Measurements from ENCODE around the gene LCN15.

LCN15 gene

DNA sequence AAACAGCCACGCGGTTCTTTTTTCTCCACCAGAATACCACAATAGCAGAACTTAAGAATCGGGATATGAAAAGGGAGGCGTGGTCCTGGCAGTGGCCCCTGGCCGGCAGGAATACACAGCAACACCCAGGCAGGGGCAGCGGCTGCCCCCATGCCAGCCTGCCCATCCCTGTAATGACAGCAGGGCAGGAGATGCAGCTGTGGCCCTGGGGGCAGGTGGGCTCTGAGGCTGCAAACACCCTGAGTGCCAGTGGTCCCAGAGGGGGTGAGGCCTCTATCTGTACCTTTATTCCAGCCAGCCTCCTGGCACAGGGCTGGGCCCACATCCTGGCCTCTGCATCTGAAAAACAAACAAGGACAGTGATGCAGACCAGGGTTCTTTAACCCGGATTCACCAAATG, 39.5 kb downstream of the LCN15 start:
- Histone ChIP-seq H3K27ac (ENCODE audit: low read depth, low read length) (no peak overlapping the region), H3K9ac (ENCODE audit: low read length in 5 of 5) (no peak overlapping the region), H3K4me3 (ENCODE audit: low read depth in 1 of 5, low read length in 5 of 5) (no peak overlapping the region), H3K27me3 (ENCODE audit: control insufficient read depth in 5 of 5, insufficient read depth in 4 of 5, low read length in 5 of 5) (no peaks in the 10 kb centered on the region), H3K4me1 (ENCODE audit: control insufficient read depth in 5 of 5, insufficient read depth in 5 of 5, low read length in 5 of 5) (peaks cover 11 to 85% (median 76%) of the 10 kb centered on the region in 5 donors), H3K36me3 (ENCODE audit: control insufficient read depth in 5 of 5, insufficient read depth in 5 of 5, low read length in 5 of 5) (peaks cover 0 to 59% (median 48%) of the 10 kb centered on the region in 5 donors), H3K9me3 (ENCODE audit: control insufficient read depth in 5 of 5, low read length in 5 of 5) (no peaks in the 10 kb centered on the region)

GRCh38 chr9:136723989-136724388, 40.3 kb downstream of the LCN15 start:
- Histone ChIP-seq H3K36me3 (ENCODE audit: control insufficient read depth in 5 of 5, insufficient read depth in 5 of 5, low read length in 5 of 5) (peaks cover 0 to 59% (median 48%) of the 10 kb centered on the region in 5 donors), H3K4me1 (ENCODE audit: control insufficient read depth in 5 of 5, insufficient read depth in 5 of 5, low read length in 5 of 5) (peaks cover 13 to 86% (median 77%) of the 10 kb centered on the region in 5 donors), H3K9ac (ENCODE audit: low read length in 5 of 5) (no peak overlapping the region), H3K27ac (ENCODE audit: low read depth, low read length) (no peak overlapping the region), H3K9me3 (ENCODE audit: control insufficient read depth in 5 of 5, low read length in 5 of 5) (no peaks in the 10 kb centered on the region), H3K4me3 (ENCODE audit: low read depth in 1 of 5, low read length in 5 of 5) (no peak overlapping the region), H3K27me3 (ENCODE audit: control insufficient read depth in 5 of 5, insufficient read depth in 4 of 5, low read length in 5 of 5) (no peaks in the 10 kb centered on the region)

- no peaks in the 10 kb centered on the region for H3K9me3 ChIP-seq (ENCODE audit: control insufficient read depth in 5 of 5, low read length in 5 of 5)
- H3K9ac ChIP-seq (ENCODE audit: low read length in 5 of 5), result no peak overlapping the region
- H3K4me3 ChIP-seq (ENCODE audit: low read depth in 1 of 5, low read length in 5 of 5), result no peak overlapping the region
- no peaks in the 10 kb centered on the region for H3K27me3 ChIP-seq (ENCODE audit: control insufficient read depth in 5 of 5, insufficient read depth in 4 of 5, low read length in 5 of 5)
- peaks cover 0 to 59% (median 48%) of the 10 kb centered on the region in 5 donors for H3K36me3 ChIP-seq (ENCODE audit: control insufficient read depth in 5 of 5, insufficient read depth in 5 of 5, low read length in 5 of 5)
- H3K27ac ChIP-seq (ENCODE audit: low read depth, low read length), result no peak overlapping the region
- H3K4me1 ChIP-seq (ENCODE audit: control insufficient read depth in 5 of 5, insufficient read depth in 5 of 5, low read length in 5 of 5), result peaks cover 13 to 81% (median 76%) of the 10 kb centered on the region in 5 donors
Observed at GRCh38 chr9:136723362-136723976, 40.8 kb downstream of the LCN15 start.

DNA sequence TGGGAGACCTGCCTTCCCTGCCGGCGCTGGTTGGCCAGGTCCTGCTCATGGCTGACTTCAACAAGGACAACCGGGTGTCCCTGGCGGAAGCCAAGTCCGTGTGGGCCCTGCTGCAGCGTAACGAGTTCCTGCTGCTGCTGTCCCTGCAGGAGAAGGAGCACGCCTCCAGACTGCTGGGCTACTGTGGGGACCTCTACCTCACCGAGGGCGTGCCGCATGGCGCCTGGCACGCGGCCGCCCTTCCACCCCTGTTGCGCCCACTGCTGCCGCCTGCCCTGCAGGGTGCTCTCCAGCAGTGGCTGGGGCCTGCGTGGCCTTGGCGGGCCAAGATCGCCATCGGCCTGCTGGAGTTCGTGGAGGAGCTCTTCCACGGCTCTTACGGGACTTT, 41.4 kb downstream of the LCN15 start:
- H3K4me3 ChIP-seq (ENCODE audit: low read depth in 1 of 5, low read length in 5 of 5), result no peak overlapping the region
- H3K27ac ChIP-seq (ENCODE audit: low read depth, low read length), result no peak overlapping the region
- H3K4me1 ChIP-seq (ENCODE audit: control insufficient read depth in 5 of 5, insufficient read depth in 5 of 5, low read length in 5 of 5), result peaks cover 13 to 78% (median 76%) of the 10 kb centered on the region in 5 donors
- H3K9ac ChIP-seq (ENCODE audit: low read length in 5 of 5), result no peak overlapping the region
- H3K36me3 ChIP-seq (ENCODE audit: control insufficient read depth in 5 of 5, insufficient read depth in 5 of 5, low read length in 5 of 5), result peaks cover 0 to 59% (median 48%) of the 10 kb centered on the region in 5 donors
- no peaks in the 10 kb centered on the region for H3K27me3 ChIP-seq (ENCODE audit: control insufficient read depth in 5 of 5, insufficient read depth in 4 of 5, low read length in 5 of 5)
- H3K9me3 ChIP-seq (ENCODE audit: control insufficient read depth in 5 of 5, low read length in 5 of 5), result no peaks in the 10 kb centered on the region

DNA sequence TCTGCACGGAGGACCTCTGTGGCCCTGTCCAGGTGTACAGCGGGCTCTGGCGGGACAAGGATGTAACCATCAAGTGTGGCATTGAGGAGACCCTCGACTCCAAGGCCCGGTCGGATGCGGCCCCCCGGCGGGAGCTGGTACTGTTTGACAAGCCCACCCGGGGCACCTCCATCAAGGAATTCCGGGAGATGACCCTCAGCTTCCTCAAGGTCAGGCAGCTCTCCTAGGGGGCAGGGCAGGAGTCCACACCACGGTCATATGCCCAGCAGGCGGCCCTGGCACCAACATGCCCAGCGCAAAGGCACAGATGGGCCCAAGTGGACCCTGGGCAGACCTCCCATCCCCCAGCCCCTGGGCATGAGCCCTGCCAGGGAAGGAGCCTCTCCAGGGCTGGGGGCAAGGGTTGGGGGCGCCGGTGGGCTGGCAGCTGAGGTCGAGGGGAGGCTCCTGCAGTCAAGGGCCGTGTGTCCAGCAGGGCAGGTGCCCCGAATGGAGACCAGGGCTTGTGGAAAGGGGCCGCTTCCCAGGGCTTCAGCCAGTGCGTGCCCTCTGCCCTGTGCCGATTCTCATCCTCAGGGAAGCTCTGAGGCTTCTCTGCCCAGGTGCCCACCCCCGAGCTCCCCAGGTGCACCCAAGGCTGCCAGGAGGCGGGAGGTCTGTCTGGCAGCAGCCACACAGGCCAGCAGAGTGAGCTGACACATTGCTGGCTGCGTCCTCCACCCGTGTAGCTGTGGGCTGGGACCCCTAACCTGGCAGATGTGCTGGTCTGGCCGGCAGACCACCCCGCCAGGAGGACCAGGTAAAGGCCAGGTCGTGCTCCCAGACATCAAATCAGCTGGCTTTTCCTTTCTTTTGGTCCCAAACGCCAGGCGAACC, 42.0 kb downstream of the LCN15 start:
- Histone ChIP-seq H3K36me3 (ENCODE audit: control insufficient read depth in 5 of 5, insufficient read depth in 5 of 5, low read length in 5 of 5) (peaks cover 0 to 59% (median 48%) of the 10 kb centered on the region in 5 donors), H3K9ac (ENCODE audit: low read length in 5 of 5) (no peak overlapping the region), H3K4me3 (ENCODE audit: low read depth in 1 of 5, low read length in 5 of 5) (no peak overlapping the region), H3K4me1 (ENCODE audit: control insufficient read depth in 5 of 5, insufficient read depth in 5 of 5, low read length in 5 of 5) (peaks cover 13 to 74% (median 71%) of the 10 kb centered on the region in 5 donors), H3K27me3 (ENCODE audit: control insufficient read depth in 5 of 5, insufficient read depth in 4 of 5, low read length in 5 of 5) (no peaks in the 10 kb centered on the region), H3K27ac (ENCODE audit: low read depth, low read length) (peak overlapping the region; percentile 67), H3K9me3 (ENCODE audit: control insufficient read depth in 5 of 5, low read length in 5 of 5) (no peaks in the 10 kb centered on the region)

GRCh38 chr9:136721339-136722092, 42.8 kb downstream of the LCN15 start:
- Histone ChIP-seq H3K27ac (ENCODE audit: low read depth, low read length) (peak overlapping the region; percentile 67), H3K27me3 (ENCODE audit: control insufficient read depth in 5 of 5, insufficient read depth in 4 of 5, low read length in 5 of 5) (no peaks in the 10 kb centered on the region), H3K36me3 (ENCODE audit: control insufficient read depth in 5 of 5, insufficient read depth in 5 of 5, low read length in 5 of 5) (peaks cover 0 to 55% (median 47%) of the 10 kb centered on the region in 5 donors), H3K4me1 (ENCODE audit: control insufficient read depth in 5 of 5, insufficient read depth in 5 of 5, low read length in 5 of 5) (peaks cover 9 to 66% (median 63%) of the 10 kb centered on the region in 5 donors), H3K9ac (ENCODE audit: low read length in 5 of 5) (no peak overlapping the region), H3K9me3 (ENCODE audit: control insufficient read depth in 5 of 5, low read length in 5 of 5) (no peaks in the 10 kb centered on the region), H3K4me3 (ENCODE audit: low read depth in 1 of 5, low read length in 5 of 5) (peak overlapping the region in 1 of 5 donors; percentile 9)

DNA sequence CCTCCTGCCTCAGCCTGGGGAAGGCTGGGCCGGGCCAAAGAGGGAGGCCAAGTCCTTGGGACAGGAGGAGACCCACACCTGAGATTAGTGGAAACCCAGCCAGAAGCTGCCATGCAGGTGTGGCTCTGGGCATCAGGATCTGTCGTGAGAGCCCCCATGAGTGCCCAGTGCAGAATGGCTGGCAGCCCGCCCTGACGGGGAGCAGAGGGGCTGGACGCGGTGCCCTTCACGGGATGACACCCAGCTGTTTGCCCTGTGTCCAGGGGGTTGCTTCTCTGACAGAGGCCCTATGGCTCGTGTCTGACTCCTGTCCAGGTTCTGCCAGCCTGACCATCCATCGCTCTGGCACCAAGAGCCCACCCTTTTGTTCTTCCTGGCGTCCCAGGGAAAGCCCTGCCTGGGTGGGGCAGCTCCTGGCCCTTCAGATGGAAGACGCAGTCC, 43.4 kb downstream of the LCN15 start:
- H3K27ac ChIP-seq (ENCODE audit: low read depth, low read length), result peak overlapping the region; percentile 67
- peaks cover 4 to 63% (median 60%) of the 10 kb centered on the region in 5 donors for H3K4me1 ChIP-seq (ENCODE audit: control insufficient read depth in 5 of 5, insufficient read depth in 5 of 5, low read length in 5 of 5)
- H3K4me3 ChIP-seq (ENCODE audit: low read depth in 1 of 5, low read length in 5 of 5), result no peak overlapping the region
- peaks cover 0 to 49% (median 43%) of the 10 kb centered on the region in 5 donors for H3K36me3 ChIP-seq (ENCODE audit: control insufficient read depth in 5 of 5, insufficient read depth in 5 of 5, low read length in 5 of 5)
- peak overlapping the region in 1 of 5 donors; percentile 47 for H3K9ac ChIP-seq (ENCODE audit: low read length in 5 of 5)
- H3K27me3 ChIP-seq (ENCODE audit: control insufficient read depth in 5 of 5, insufficient read depth in 4 of 5, low read length in 5 of 5), result no peaks in the 10 kb centered on the region
- no peaks in the 10 kb centered on the region for H3K9me3 ChIP-seq (ENCODE audit: control insufficient read depth in 5 of 5, low read length in 5 of 5)

GRCh38 chr9:136720251-136720897, 43.9 kb downstream of the LCN15 start:
- Histone ChIP-seq H3K36me3 (ENCODE audit: control insufficient read depth in 5 of 5, insufficient read depth in 5 of 5, low read length in 5 of 5) (peaks cover 0 to 44% (median 38%) of the 10 kb centered on the region in 5 donors), H3K9ac (ENCODE audit: low read length in 5 of 5) (no peak overlapping the region), H3K4me1 (ENCODE audit: control insufficient read depth in 5 of 5, insufficient read depth in 5 of 5, low read length in 5 of 5) (peaks cover 1 to 61% (median 55%) of the 10 kb centered on the region in 5 donors), H3K27me3 (ENCODE audit: control insufficient read depth in 5 of 5, insufficient read depth in 4 of 5, low read length in 5 of 5) (no peaks in the 10 kb centered on the region), H3K9me3 (ENCODE audit: control insufficient read depth in 5 of 5, low read length in 5 of 5) (no peaks in the 10 kb centered on the region), H3K4me3 (ENCODE audit: low read depth in 1 of 5, low read length in 5 of 5) (peak overlapping the region in 1 of 5 donors; percentile 14), H3K27ac (ENCODE audit: low read depth, low read length) (peak overlapping the region; percentile 67)

- H3K4me3 ChIP-seq (ENCODE audit: low read depth in 1 of 5, low read length in 5 of 5), result no peak overlapping the region
- no peak overlapping the region for H3K9ac ChIP-seq (ENCODE audit: low read length in 5 of 5)
- H3K4me1 ChIP-seq (ENCODE audit: control insufficient read depth in 5 of 5, insufficient read depth in 5 of 5, low read length in 5 of 5), result peaks cover 1 to 71% (median 58%) of the 10 kb centered on the region in 5 donors
- peak overlapping the region; percentile 67 for H3K27ac ChIP-seq (ENCODE audit: low read depth, low read length)
- peaks cover 0 to 5% (median 0%) of the 10 kb centered on the region in 5 donors for H3K27me3 ChIP-seq (ENCODE audit: control insufficient read depth in 5 of 5, insufficient read depth in 4 of 5, low read length in 5 of 5)
- H3K9me3 ChIP-seq (ENCODE audit: control insufficient read depth in 5 of 5, low read length in 5 of 5), result no peaks in the 10 kb centered on the region
- peaks cover 0 to 35% (median 30%) of the 10 kb centered on the region in 5 donors for H3K36me3 ChIP-seq (ENCODE audit: control insufficient read depth in 5 of 5, insufficient read depth in 5 of 5, low read length in 5 of 5)
Observed at GRCh38 chr9:136719195-136719880, 45.0 kb downstream of the LCN15 start.

All from subcutaneous abdominal adipose tissue (tissue), 5 donors.